Measurements from ENCODE around the gene MTHFSD. TPM values are rescaled to one million over a fixed set of nuclear protein-coding genes. Genes with fewer than 3 reads are reported as not detected.

The MTHFSD gene
- total and polyA plus RNA-seq, 2 donors, result 12.0 to 20.7 TPM

DNA sequence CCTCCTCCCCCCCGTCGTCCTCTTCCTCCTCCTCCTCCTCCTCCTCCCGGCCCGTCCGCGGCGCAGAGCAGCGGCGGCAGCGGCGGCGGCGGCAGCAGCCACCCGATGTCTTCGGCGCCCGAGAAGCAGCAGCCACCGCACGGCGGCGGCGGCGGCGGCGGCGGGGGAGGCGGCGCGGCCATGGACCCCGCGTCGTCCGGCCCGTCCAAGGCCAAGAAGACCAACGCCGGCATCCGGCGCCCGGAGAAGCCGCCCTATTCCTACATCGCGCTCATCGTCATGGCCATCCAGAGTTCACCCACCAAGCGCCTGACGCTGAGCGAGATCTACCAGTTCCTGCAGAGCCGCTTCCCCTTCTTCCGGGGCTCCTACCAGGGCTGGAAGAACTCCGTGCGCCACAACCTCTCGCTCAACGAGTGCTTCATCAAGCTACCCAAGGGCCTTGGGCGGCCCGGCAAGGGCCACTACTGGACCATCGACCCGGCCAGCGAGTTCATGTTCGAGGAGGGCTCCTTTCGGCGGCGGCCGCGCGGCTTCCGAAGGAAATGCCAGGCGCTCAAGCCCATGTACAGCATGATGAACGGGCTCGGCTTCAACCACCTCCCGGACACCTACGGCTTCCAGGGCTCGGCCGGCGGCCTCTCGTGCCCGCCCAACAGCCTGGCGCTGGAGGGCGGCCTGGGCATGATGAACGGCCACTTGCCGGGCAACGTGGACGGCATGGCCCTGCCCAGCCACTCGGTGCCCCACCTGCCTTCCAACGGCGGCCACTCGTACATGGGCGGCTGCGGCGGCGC, 44.4 kb downstream of the MTHFSD start, which contains the start of gene FOXF1:
FOXF1 (plus strand) TSS at position 63 of the 797 bp plus-strand sequence; CDS start at position 106, 43 bp downstream.
- H3K36me3 ChIP-seq (ENCODE audit: insufficient read depth), result no peaks in the 10 kb centered on the region
- 1% methylated on average over 89 of the region's 89 CpGs for WGBS
- no peak for DNase-seq (ENCODE audit: extremely low spot score)
- peak within 1 kb of the TSS; percentile 91 for H3K4me3 ChIP-seq (ENCODE audit: low read depth, low read length)
- H3K4me1 ChIP-seq (ENCODE audit: insufficient read depth), result no peaks in the 10 kb centered on the region
- H3K27ac ChIP-seq (ENCODE audit: low read depth), result peak within 1 kb of the TSS; percentile 97

DNA sequence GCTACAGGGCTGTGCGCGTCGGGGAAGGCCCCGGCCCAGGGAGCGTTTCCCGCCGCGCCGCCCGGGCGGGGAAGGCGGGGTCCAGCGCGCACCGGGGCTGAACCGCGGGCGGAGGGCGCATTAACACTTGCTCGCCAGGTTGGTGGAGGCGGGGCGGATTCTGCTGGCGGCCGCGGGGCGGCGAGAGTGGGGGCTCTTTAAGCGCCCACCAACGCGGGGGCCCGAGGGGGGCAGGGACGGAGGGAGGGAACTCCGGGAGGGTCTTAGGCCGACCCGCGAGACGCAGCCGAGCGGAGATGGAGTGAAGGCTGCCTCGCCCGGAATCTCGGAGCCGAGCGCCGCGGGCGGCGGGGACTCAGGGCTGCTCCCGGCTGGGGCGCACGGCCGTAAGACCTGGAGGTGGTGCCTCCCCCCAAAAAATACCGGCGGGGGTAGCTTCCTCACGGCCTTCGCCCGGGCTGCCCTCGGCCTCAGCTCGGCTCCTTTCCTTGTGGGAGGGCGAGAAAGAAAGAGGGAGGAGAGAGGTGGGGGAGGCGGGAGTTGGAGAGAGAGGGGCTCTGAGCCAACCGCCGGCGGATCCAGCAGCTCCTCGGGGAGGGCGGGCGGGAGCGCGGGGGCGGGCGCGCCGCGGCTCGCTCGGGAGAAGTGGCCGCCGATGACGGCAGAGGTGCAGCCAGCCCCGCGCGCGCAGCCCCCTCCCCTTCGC, 45.1 kb downstream of the MTHFSD start:
- Histone ChIP-seq H3K4me1 (ENCODE audit: insufficient read depth) (no peaks in the 10 kb centered on the region), H3K4me3 (ENCODE audit: low read depth, low read length) (peak overlapping the region; percentile 91), H3K27ac (ENCODE audit: low read depth) (peak overlapping the region; percentile 97), H3K36me3 (ENCODE audit: insufficient read depth) (no peaks in the 10 kb centered on the region)
- under 1% methylated on average over 81 of the region's 84 CpGs for WGBS
- no peak for DNase-seq (ENCODE audit: extremely low spot score)

DNA sequence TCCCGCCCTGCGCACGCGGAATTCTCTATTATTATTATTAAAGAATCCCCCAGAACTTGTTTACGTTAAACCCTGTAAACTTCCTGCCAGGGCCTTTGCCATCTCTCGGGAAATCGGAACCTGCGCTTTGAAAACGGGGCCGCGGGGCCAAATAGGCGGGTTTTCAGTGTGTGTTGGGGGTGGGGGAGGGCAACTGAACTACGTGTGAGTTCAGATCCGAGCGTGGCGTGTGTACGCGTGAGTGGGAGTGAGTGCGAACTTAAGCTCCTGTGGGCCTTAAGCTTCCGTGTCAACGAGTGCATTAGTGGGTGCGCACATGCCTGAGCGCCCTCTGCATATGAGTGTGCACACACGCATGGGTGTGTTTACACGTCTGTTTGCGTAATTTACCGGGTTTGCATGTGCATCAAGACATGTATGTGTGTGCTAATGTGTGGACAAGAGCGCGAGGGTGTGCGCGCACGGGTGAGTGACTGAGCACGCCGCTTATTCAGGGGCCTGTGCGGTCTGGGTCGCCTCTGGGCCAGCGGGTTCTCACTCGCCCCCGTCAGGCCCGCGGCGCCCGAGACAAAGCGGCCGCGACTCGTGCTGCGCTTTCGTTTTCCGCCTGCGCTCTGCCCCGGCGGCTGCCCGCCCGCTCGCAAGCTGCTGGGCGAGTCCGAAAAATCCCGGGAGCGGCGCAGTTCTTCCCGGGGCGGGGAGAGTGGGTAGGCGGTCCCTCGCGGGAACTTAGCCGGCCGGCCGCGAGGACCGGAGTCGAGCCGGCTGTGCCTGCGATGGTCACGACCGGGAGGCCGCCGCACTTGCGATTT, 45.9 kb downstream of the MTHFSD start:
- Histone ChIP-seq H3K27ac (ENCODE audit: low read depth) (peak overlapping the region; percentile 97), H3K4me3 (ENCODE audit: low read depth, low read length) (peak overlapping the region; percentile 91), H3K4me1 (ENCODE audit: insufficient read depth) (no peaks in the 10 kb centered on the region), H3K36me3 (ENCODE audit: insufficient read depth) (no peaks in the 10 kb centered on the region)
- under 1% methylated on average over 79 of the region's 79 CpGs for WGBS
- DNase-seq (ENCODE audit: extremely low spot score), result no peak

DNA sequence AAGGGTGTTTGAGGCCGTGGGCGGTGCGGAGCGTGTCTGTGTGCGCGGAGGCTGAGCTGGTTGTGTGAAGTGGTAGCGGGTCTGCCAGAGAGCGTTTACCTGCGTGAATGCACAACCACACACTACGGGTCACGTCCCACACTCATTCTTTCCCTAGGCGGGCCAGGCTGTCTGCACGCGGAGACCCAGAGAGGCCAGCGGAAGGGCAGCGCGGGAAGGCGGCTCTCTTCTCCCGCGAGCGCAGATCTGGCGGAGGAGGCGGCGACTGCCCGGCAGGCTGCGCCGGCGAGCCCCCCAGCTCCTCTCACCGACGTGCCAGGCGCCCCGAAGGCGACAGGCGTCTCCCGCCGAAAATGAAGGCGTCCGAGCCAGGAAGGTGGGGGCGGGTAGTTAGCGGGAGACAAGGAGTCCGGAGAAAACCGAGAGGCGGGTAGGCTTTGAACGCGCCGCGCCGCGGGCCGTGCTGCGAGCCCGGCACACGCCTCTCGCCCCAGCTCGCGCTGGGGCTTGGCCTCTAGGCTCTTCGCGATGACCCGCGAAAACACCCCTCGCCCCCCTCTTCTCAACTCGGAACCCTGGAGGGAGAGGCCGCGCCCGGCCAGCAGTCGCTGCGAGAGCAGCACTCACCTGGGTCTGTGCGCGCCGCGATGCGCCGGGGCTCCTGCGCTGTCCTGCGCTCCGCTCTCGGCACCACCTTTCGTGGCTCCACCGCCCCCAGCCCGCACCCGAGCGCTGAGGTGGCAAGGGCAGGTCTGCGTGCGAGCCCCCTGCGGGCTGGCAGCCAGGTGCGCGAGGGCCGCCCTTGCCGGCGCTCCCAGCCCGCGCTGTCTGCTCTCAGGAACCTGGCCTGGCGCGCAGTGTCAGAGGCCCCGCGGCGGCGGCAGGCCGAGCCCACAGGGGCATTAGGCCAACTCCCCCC, 46.7 kb downstream of the MTHFSD start:
- no peak for DNase-seq (ENCODE audit: extremely low spot score)
- Histone ChIP-seq H3K4me3 (ENCODE audit: low read depth, low read length) (peak overlapping the region; percentile 91), H3K27ac (ENCODE audit: low read depth) (peak overlapping the region; percentile 97), H3K4me1 (ENCODE audit: insufficient read depth) (no peaks in the 10 kb centered on the region), H3K36me3 (ENCODE audit: insufficient read depth) (no peaks in the 10 kb centered on the region)
- 1% methylated on average over 99 of the region's 99 CpGs for WGBS

DNA sequence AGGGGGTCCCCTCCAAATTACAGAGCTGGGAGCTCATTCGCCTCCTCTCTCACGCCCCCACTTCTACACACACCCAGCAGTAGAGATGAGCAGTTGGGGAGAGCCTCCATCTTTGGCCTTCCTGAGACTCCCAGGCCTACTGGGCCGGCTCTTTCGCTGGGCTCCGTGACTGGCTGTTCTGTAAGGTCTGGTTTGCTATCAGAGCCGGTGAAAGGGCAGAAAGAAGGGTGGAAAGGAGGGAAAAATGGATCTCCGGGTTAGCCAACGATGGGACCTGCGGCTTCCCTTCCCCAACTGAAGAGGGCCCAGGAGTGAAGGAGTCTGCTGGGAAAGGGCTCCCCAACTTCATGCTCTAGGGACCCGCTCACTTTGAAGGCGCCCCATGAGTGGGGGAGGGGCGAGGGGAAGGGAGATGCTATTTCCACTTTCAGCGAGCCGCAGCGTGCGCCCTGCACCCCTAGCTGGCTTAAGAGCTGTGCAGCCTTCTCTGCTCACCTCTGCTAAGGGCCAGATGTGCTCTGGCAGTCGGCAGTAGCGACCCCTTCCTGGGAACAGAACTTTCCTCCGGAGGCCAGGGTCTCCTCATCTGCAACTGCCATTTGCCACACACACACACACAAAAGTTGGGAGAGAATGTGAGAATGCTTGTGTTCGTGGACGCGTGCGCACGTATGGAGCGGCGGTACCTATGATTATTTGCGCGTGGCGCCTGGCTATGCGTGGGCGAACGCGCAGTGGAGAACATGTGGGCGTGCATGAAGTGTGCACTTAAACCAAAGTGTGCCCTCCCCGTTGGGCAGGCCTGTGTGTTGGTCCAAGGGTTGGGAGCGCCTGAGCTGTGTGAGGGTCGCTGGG, 47.6 kb downstream of the MTHFSD start:
- DNase-seq (ENCODE audit: extremely low spot score), result no peak
- Histone ChIP-seq H3K27ac (ENCODE audit: low read depth) (peak overlapping the region; percentile 97), H3K4me3 (ENCODE audit: low read depth, low read length) (peak overlapping the region; percentile 91), H3K4me1 (ENCODE audit: insufficient read depth) (no peaks in the 10 kb centered on the region), H3K36me3 (ENCODE audit: insufficient read depth) (no peaks in the 10 kb centered on the region)
- WGBS, result 12% methylated on average over 37 of the region's 37 CpGs

DNA sequence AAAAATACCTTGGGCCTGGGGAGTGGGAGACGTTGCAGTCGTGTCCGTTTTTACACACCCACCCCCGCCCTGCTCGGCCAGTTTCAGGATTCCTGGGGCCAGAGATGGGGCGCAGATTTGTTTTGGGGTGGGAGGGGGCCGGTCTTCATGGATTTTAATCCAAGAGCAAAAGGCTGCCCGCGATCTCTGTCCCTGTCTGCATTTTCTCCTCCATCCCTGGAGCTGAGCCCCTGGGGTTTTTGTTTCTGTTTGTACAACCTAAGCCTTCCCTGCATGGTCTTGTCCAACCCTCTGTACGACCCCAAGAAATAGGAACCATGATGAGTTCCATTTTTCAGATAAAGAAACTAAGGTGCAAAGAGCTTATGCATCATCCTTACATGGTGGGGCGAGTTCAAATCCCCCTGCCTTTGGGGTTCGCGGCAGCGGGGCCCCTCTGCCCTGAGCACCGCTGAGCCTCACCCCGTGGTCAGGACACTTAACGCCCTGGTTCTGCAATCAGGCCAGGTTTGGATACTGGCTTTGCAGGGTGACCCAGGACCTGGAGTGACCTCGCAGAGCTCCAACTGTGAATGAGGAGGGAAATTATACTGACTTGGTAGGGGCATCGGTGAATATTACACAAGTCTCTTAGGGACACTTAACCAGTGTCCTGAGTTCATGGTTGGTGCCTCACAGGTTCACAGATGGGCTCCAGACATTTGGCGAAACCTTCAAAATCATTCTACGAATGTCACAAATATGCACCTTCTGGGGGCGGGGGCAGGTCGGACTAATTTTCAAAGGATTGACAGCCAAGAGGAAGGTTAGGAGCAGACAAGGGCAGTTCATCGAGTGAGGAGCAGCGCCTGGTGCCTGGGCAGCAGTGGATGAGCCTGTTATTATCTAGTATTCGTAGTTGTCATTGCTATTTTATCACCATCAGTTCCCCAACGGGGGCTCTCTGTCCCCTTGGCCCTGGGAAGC, 48.9 kb downstream of the MTHFSD start:
- Histone ChIP-seq H3K4me3 (ENCODE audit: low read depth, low read length) (peak overlapping the region; percentile 91), H3K36me3 (ENCODE audit: insufficient read depth) (no peaks in the 10 kb centered on the region), H3K27ac (ENCODE audit: low read depth) (peak overlapping the region; percentile 97), H3K4me1 (ENCODE audit: insufficient read depth) (no peaks in the 10 kb centered on the region)
- no peak for DNase-seq (ENCODE audit: extremely low spot score)
- WGBS, result 9% methylated on average over 27 of the region's 27 CpGs

DNA sequence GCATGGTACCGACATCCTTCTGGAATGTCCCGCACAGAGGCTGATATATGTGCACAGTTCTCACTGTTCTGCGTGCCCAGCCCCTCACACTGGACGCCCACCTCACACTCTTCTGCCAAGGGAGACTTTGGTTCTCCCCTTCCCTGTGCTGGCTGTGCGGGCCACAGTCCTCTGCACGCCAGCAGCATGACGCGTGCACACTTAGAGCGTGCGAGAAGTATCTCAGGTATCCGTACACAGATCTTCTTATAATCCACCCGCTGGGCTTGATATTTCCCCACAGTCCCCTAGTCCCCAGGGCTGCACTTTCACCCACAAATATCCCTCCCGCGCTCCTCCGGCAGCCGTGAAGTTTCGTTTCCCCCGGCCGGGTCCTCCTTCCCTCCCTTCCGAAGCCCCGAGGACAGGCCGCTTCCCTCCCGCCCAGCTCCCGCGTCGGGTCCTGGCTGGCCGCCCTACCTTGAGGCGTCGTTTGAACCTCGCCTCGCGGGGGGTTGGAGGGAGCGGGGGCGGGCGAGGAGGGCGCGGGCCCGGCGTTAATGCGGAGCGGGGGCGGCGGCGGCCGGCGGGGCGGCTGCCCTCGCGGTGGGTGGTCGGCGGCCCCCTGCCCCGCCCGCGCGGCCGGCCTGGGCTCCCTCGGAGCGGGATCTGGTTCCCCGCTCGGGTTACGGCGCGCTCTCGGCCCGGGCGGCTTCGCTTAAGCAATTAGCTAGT, 49.7 kb downstream of the MTHFSD start:
- peak overlapping the region; percentile 91 for H3K4me3 ChIP-seq (ENCODE audit: low read depth, low read length)
- H3K4me1 ChIP-seq (ENCODE audit: insufficient read depth), result no peaks in the 10 kb centered on the region

DNA sequence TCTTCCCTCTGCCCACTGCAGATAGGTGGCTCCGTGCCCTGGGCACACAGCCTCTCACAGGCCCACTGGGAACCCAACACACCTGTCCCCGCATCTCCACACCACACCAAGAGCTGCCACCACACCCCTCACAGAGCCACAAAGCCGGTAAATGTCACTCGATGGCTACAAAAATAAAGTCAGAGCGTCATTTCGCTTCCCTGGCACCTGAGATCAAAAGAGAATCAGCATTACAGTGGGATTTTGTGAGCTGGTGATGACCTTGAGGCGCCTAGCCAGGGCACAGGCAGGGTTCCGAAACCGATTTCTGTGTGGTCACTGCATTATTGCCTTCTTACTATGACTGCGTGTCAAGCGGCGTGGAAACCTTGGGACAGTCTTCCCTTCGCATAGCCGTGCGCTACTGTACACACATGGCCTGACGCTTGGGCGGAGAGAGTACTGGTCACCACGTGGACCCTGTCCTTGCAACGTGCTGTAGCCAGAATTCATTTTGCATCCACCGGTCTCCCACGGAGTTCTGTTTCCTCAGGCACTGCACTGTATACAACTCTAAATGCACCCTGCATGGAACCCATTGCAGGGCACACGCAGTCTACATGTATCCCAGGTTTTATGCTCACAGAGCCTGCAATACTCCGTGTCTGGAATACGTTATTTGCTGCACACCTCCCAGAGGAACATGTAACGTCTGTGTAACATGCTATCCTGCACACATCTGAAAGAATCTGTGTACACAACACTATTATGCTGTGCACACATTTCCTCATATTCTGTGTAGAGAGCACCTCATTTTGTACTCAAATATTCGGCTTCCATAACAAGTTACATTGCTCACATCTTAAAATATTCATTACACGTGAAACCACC, 50.5 kb downstream of the MTHFSD start:
- peak overlapping the region; percentile 91 for H3K4me3 ChIP-seq (ENCODE audit: low read depth, low read length)
- peak overlapping the region; percentile 97 for H3K27ac ChIP-seq (ENCODE audit: low read depth)
- 15% methylated on average over 27 of the region's 27 CpGs for WGBS
- no peaks in the 10 kb centered on the region for H3K4me1 ChIP-seq (ENCODE audit: insufficient read depth)
- no peaks in the 10 kb centered on the region for H3K36me3 ChIP-seq (ENCODE audit: insufficient read depth)
- DNase-seq (ENCODE audit: extremely low spot score), result no peak

More for the DNA sequence above, 49.7 kb downstream of the MTHFSD start:
- Histone ChIP-seq H3K27ac (ENCODE audit: low read depth) (peak overlapping the region; percentile 97), H3K36me3 (ENCODE audit: insufficient read depth) (no peaks in the 10 kb centered on the region)
- WGBS, result 3% methylated on average over 67 of the region's 67 CpGs
- DNase-seq (ENCODE audit: extremely low spot score), result no peak

DNA sequence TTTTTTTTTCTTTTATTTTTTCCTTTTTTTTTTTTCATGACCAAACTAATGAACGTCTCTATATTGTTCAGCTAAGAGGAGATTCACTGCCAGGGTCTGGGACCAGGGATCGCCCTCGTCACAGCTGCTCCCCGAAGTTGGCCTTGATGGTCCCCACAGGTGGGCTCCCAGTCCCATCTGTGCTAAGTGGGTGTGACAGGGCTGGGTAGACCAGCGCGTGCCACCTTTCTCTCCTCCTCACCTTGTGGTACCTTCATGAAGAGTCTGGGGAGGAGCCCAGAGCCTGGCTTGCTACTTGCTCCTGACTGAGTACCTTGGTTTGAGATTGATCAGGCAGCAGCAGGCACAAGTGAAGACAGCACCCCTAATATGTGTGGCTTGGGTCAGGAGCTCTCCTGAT, 51.2 kb downstream of the MTHFSD start:
- peak overlapping the region; percentile 91 for H3K4me3 ChIP-seq (ENCODE audit: low read depth, low read length)
- H3K36me3 ChIP-seq (ENCODE audit: insufficient read depth), result no peaks in the 10 kb centered on the region
- H3K4me1 ChIP-seq (ENCODE audit: insufficient read depth), result no peaks in the 10 kb centered on the region
- DNase-seq (ENCODE audit: extremely low spot score), result no peak
- 19% methylated on average over 6 of the region's 6 CpGs for WGBS
- H3K27ac ChIP-seq (ENCODE audit: low read depth), result peak overlapping the region; percentile 85
